Stimulated activated CD8-positive, alpha-beta memory T cell treated with anti-CD3 and anti-CD28 coated beads, Interleukin-7, amount 100 ng/mL, for 1 hour (primary cell): ENCODE results near the gene PI4KA.

ENCODE experiments used
- DNase-seq, 2 donors: peaks; one replicate each; pipeline ENCODE4 v3.0.0-alpha.2; 2020; ENCODE audit warnings: low read depth in 2 of 2

Gene PI4KA

GRCh38 chr22:20816559-20816958, 42.1 kb downstream of the PI4KA start:
- no peak for DNase-seq

DNA sequence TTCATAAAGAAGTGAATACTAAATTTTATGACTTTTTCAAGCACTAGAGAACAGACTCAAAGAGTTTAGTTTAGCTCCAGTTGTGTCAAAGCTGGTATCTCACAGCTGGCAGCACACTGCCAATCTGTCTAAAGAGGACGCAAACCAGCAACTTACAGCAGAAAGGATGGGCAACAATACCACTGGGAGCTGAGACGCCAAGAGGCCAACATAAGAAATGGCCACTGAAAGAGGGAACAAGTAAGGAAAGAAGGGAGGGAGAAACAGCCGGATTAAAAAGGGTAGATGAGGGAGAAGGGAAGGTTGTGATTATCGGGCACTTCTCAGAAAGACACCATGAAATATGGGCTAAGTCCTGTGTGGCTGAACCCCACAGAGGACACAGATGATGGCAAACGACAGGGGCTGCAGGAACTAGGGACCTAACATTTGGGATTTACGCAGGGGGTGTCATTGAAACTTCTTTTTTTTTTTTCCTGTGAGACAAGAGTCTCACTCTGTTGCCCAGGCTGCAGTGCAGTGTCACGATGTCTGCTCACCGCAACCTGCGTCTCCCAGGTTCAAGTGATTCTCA, 43.0 kb downstream of the PI4KA start:
- DNase-seq: no peak

- DNase-seq: no peak
Observed at GRCh38 chr22:20814221-20814808, 44.3 kb downstream of the PI4KA start.

DNA sequence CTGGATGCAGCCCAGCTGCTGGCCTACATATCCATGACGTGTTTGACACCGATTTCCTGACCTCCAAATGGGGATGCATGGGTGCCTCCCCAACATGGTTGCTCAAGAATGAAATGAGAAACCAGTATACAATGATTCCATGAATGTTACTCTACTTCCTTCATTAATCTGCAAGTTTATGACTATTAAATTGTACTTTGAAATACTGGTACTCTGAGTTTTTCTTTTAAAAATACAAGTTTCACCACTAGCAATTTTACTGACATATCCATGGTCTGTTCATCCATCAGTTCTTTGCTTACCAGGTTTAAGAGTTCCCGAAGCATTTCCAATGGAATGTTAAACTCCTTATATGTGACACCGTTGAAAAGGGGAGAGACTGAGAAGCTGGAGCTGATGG, 45.6 kb downstream of the PI4KA start:
- DNase-seq: no peak

DNA sequence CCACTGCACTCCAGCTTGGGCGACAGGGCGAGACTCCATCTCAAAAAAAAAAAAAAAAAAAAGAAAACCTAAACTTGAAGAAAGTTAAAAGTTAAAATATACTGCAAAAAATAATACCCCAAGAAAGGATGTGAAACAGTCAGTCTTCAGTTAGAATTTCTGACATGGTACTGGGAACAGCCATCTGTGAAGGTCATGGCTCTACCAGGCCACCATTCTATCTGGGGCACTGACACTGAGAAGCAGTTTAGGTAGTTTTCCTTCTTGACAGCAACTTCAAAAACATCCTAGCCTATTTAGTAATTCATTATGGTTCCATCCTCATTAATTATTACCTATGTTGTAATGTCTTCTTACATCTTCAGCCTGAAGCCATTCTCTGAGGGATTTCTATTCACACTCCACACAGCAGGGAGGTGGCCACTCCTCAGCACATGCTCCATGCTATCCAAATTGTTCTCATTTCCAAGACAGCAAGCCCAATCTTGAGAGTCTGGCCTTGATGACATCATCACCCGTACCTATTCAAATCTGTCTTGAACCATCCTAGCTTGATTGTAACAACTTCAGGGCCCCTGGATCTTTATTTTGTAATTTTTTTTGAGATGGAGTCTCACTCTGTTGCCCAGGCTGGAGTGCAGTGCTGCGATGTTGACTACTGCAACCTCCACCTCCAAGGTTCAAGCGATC, 46.5 kb downstream of the PI4KA start:
- DNase-seq: no peak

GRCh38 chr22:20811171-20811570, 47.4 kb downstream of the PI4KA start:
- DNase-seq: no peak

- no peak for DNase-seq
Observed at GRCh38 chr22:20810645-20811044, 48.0 kb downstream of the PI4KA start.

GRCh38 chr22:20809538-20810185, 48.9 kb downstream of the PI4KA start:
- no peak for DNase-seq

DNA sequence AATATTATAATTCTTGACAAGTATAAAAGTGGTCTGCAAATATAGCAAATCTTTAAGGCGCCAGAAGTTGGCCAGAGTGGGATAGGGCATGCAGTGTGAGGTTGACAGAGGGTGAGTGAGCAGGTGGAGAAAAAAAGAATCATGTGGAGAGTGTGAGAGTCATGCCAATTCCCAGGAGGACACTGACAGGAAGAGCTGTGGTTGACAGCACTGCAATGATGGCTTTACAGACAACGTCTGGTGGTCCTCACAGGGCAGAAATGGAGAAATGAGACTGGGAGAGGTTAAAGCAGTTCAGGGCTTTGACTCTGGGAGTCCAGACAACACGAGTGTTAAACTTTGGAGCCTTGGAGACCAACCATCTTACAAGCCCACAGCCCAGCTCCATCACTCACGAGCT, 49.8 kb downstream of the PI4KA start:
- DNase-seq: no peak

DNA sequence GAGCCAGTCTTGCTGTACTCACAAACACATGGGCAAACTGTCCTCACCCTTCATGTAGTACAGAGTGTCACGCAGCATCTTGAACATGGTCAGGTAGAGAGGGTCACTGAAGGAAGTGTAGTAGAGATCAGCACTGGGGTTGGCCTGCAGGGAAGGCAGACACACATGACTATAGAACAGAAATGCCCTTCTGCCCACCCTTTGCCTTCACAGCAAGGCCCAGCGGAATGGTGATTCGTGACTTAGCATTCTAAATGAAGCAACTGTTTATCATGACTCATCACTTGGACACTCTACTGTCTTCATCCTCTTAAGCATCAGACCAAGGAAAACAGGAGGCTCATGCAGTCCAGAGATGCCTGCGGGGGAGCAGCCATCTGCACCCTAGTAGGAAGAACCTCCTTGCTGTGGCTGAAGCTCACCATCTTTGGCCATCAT, 51.3 kb downstream of the PI4KA start:
- DNase-seq: no peak

DNA sequence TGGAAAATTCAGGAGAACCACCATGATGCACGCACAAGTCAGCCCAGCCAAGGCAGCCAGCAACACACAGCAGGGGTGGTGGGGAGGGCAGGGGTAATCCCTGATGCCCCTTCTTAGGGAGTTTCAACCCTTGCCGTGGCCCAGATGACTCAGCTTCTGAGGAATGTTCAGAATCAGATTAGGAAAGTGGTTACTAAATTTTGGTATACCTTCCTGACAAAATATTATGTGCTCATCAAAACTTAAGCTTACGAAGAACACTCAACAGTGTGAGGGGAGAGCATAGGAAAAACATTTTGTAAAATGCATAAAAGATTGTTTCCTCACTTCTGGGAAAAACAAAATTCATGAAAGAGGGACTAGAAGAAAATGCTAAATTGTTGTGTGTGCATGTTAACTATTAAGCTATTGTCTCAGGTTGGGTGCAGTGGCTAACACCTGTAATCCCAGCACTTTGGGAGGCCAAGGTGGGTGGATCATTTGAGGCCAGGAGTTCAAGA, 52.6 kb downstream of the PI4KA start:
- no peak for DNase-seq

- no peak for DNase-seq
Observed at GRCh38 chr22:20804650-20805049, 54.0 kb downstream of the PI4KA start.

DNA sequence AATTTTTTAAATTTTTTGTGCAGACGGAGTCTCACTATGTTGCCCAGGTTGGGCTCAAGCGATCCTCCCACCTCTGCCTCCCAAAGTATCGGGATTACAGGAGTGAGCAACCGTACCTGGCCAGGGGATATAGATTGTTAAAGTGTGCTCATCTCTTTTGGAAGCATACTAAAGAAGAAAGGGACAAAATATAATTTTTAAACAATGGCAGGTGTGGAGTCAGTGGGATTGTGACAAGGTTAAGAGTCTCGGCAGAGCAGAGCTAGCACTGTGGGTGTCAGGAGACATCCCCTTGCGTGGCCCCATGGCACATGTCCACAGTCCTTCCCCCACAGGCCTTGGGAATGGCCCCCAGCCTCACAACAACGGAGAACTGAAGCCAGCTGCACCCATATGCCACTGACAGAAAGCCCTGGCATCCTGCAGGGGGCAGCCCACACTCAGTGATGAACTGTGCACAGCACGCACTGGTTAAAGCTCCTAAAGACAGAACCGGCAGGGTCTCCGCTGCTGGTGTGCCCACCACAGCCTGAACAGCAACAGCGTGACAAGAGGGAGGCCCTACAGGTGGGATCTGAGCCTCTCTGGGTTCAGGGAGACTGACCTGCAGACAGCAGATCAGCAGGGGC, 54.8 kb downstream of the PI4KA start:
- DNase-seq: no peak

DNA sequence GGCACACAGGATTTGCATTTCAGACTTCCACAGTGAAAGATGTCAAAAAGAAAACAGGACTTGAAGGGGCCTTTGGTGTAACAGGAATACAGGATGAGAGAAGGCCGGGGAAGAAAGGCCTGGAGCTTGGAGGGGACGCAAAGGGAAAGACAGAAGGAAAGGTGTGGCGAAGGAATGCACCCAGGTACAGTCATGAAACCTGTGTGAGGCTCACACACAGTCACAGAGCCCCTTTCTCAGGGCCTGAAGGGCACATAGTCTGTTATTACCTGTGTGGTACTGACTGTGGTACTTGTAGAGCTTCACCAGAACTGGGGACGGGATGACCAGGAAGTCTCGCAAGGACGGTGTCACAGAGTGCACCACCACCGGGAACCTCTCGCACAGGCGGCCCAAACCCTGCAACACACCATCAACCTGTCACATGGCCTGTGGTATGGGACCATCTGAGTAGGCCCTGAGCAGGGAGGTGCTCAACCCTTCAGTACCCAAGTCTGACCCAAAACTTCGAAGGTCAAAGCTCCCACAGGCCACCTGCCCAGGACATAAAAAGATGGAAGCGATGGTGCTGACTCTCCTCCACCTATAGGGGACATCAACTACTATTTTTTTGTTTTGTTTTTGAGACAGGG, 55.6 kb downstream of the PI4KA start:
- DNase-seq: no peak

- no peak for DNase-seq
Observed at GRCh38 chr22:20802452-20802851, 56.2 kb downstream of the PI4KA start.

GRCh38 chr22:20799449-20799848, 59.2 kb downstream of the PI4KA start:
- DNase-seq: no peak

DNA sequence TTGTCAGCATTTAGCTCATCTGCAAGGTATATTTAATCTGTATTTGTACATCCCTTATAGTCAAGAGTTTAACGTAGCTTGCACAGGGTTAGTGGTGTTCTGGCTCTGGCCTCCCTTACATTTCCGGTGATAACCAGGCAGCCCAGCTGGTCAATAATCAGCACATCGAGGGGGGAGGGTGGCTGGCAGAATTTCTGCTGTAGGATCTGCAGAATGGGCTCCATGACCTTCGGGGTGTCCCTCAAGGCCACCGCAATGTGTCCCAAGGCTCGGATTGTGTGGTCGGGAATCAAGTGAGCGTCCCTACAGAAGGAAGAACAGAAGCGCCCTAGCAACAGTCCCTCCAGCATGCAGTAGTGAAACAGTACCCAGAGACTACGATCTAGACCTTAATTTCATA, 59.6 kb downstream of the PI4KA start:
- no peak for DNase-seq

GRCh38 chr22:20798218-20798617, 60.4 kb downstream of the PI4KA start:
- DNase-seq: no peak

DNA sequence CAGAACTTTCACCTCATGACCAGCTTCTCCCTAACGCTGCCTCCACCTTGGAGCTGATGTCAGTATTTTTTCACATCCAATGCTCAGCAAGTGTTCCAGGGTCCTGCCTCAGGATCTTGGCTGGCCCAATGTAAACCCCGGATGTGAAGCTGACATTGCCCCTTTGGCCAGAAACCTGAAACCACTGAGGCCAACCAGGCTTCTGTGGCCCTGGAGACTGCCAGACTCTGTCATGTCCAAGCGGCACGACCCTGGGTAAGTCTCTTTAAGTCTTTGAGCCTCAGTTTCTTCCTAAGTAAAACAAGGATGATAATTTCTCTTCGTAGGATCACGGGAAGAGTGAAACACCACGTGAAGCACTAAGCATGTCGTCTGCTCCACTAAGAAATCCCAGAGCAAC, 61.9 kb downstream of the PI4KA start:
- DNase-seq: no peak

GRCh38 chr22:20794650-20795413, 63.8 kb downstream of the PI4KA start:
- DNase-seq: no peak
